ENCODE results near the gene XRCC1. TPM values are rescaled to one million over a fixed set of nuclear protein-coding genes. Genes with fewer than 3 reads are reported as not detected.

XRCC1 gene
- total RNA-seq, 1 donor from 2014 or later: 34.5 TPM

DNA sequence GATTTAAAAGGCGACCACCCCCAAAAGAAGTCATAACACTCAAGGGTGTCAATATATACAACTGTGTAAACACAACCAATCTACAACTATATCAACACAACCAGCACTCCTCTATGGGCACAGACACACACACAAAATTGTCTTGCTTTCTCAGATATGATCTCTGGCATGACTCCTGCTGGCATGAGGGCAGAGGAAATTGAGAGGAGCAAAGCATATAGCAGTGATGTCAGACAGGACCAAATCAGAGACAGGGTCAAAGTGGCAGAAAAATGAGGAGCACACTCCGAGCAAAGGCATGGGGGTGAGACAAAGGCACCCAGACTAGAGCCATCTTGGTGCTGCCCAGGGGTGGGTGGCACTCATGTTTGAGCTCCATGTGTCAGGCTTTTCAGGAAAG lies 11.0 kb upstream of the XRCC1 start:
- ATAC-seq (ENCODE audit: low read depth) (no peak), DNase-seq (no peak)
- Mint-ChIP-seq H3K36me3 (ENCODE audit: low read depth) (peaks cover 10% of the 10 kb centered on the region), H3K4me1 (peaks cover 67% of the 10 kb centered on the region), H3K27me3 (no peaks in the 10 kb centered on the region), H3K27ac (no peak overlapping the region), H3K4me3 (no peak overlapping the region), H3K9me3 (no peaks in the 10 kb centered on the region)
- no peak for TF ChIP-seq CTCF (IDR thresholded peaks at IDR 0.05)
- ChIA-PET CTCF (no interaction called here), POLR2A (no interaction called here)
- intact Hi-C loops (cut with micrococcal nuclease): no loop called here

- H3K9me3 Mint-ChIP-seq: no peaks in the 10 kb centered on the region
- ATAC-seq (ENCODE audit: low read depth): no peak
- DNase-seq: no peak
- intact Hi-C loops (cut with micrococcal nuclease): no loop called here
- POLR2A ChIA-PET: interaction anchor here (1.1 to 1.7 kb wide), 4 partner anchors 10 to 82 kb away, joined by 3 to 6 read pairs (median 4); partner anchors contain the start of genes IRGQ and ZNF575
- no peaks in the 10 kb centered on the region for H3K27me3 Mint-ChIP-seq
- peaks cover 2% of the 10 kb centered on the region for H3K36me3 Mint-ChIP-seq (ENCODE audit: low read depth)
- no peak for TF ChIP-seq CTCF (IDR thresholded peaks at IDR 0.05)
- H3K27ac Mint-ChIP-seq: peak overlapping the region; percentile 79
- CTCF ChIA-PET: interaction anchor here (0.9 to 2.2 kb wide), 3 partner anchors 10 to 65 kb away, joined by 3 to 17 read pairs (median 3); no protein-coding TSS in a partner anchor
- peaks cover 61% of the 10 kb centered on the region for H3K4me1 Mint-ChIP-seq
- peak overlapping the region; percentile 9 for H3K4me3 Mint-ChIP-seq
Observed at GRCh38 chr19:43584484-43584883, 9.2 kb upstream of the XRCC1 start.

DNA sequence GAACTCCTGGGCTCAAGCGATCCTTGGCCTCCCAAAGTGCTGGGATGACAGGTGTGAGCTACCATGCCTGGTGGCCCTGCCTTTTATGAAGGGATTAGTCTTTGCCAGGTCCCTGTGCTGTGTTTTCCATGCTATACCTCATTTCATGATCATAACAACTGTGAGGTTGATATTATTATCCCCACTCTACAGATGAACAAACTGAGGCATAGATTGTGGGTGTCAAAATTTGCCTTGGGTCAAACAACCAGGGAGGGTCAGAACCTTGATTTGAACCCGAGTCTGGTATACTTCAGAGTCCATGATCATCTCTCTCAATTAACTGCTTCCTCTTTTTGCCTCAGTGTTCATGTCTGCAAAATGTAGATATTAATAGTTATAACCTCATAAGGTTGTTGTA lies 7.2 kb upstream of the XRCC1 start:
- Mint-ChIP-seq H3K27me3 (no peaks in the 10 kb centered on the region), H3K36me3 (ENCODE audit: low read depth) (no peaks in the 10 kb centered on the region), H3K4me1 (peaks cover 58% of the 10 kb centered on the region), H3K4me3 (no peak overlapping the region), H3K27ac (peak overlapping the region; percentile 30), H3K9me3 (no peaks in the 10 kb centered on the region)
- ATAC-seq (ENCODE audit: low read depth) (no peak), DNase-seq (no peak)
- TF ChIP-seq CTCF (IDR thresholded peaks at IDR 0.05): no peak
- ChIA-PET POLR2A (no interaction called here), CTCF (interaction anchor here (1.2 kb wide), 1 partner anchor 12 kb away, joined by 4 read pairs; no protein-coding TSS in a partner anchor)
- intact Hi-C loops (cut with micrococcal nuclease): no loop called here

GRCh38 chr19:43581467-43581866 lies 6.1 kb upstream of the XRCC1 start:
- ATAC-seq (ENCODE audit: low read depth) (no peak), DNase-seq (no peak)
- ChIA-PET POLR2A (no interaction called here), CTCF (no interaction called here)
- Mint-ChIP-seq H3K4me3 (no peak overlapping the region), H3K27me3 (no peaks in the 10 kb centered on the region), H3K4me1 (peaks cover 59% of the 10 kb centered on the region), H3K36me3 (ENCODE audit: low read depth) (no peaks in the 10 kb centered on the region), H3K27ac (no peak overlapping the region), H3K9me3 (no peaks in the 10 kb centered on the region)
- intact Hi-C loops (cut with micrococcal nuclease): no loop called here
- no peak for TF ChIP-seq CTCF (IDR thresholded peaks at IDR 0.05)

DNA sequence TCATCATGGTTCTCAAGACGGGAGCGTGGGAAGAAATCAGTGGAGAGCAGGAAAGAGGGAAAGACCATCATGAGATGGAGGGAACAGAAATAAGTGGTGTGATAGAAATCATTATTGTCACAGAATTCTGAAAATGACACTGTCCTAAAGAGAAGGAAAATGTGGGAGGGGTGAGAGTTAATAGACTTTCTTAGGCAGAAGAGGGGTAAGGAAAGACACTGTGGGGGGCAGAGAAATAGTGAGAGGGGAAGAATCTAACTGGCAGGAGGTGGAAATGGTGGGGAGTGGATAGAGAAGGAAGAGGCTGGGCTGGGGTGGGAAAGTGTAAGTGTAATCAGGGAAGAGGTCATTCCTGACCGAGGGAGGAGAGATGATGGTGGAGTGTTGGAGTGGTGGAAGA lies 3.5 kb upstream of the XRCC1 start:
- H3K4me1 Mint-ChIP-seq: peaks cover 55% of the 10 kb centered on the region
- ChIA-PET CTCF (no interaction called here), POLR2A (no interaction called here)
- H3K9me3 Mint-ChIP-seq: no peaks in the 10 kb centered on the region
- no peak overlapping the region for H3K4me3 Mint-ChIP-seq
- DNase-seq (no peak), ATAC-seq (ENCODE audit: low read depth) (no peak)
- H3K27ac Mint-ChIP-seq: no peak overlapping the region
- no peak for TF ChIP-seq CTCF (IDR thresholded peaks at IDR 0.05)
- H3K36me3 Mint-ChIP-seq (ENCODE audit: low read depth): peaks cover 8% of the 10 kb centered on the region
- no peaks in the 10 kb centered on the region for H3K27me3 Mint-ChIP-seq
- intact Hi-C loops (cut with micrococcal nuclease): no loop called here

All from activated B cell treated with CpG ODN at 0.5 μM for 24 hours (primary cell).